ENCODE results near the gene PLPP3.

Gene PLPP3

DNA sequence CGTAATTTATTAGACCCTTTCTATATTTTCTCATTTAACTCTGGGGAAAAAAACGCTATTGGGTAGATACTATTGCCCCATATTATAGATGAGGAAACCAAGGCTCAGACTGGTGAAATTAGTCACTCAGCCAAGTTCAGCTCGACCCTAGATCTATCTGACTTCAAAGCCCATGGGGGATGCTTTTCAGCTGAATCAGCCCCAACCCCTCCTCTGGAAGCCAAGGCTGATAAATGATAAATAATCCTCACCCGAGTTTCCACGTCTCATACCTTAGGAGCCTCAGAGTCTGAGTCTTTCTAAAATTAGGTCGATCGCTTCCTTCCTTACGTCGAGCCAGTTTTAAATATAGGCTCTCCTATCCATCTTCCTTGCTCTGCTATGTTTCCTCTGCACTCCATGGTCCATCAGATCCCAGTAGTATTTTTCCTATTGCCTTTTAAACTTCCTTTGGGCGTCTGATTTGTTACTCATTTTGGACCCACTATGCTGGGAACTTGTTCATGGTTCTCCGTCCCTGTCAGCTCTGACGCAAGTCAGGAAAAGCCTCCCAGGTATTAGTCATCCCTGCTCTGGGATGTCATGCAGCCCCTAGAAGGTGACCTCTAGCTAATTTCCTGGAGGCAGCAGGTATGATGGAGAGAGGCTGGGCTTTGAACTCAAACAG, 122.8 kb downstream of the PLPP3 start:
- DNase-seq: no peak

DNA sequence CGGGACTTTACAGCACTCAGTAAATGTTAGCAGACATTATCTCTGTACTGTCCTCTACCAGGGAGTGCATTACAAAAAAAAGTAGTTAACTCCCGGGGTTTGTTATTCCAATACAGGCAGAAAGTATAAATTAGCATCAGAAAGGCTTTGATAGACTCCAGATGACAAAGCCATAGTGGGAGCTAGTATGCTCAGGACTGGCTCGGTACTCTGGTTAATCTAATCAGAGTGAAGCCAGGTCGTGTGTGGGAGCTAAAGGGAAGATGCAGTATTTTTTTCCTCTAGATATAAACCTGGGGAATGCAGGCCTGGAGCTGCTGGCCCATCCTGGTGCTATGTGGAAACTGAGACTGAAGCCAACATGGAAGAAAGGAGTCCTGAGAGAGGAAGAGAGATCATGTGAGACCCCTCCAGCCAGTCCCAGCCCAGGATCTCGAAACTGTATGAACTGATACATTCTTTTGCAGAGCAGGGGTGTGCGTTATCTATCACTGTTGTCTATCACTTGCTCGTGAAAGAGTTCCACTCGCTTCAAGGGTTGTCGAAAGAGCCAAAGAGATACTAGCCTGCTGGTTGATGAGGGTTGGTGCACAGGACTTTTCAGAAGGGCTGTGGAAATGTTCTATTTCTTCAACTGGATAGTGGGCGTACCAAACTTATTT, 125.8 kb downstream of the PLPP3 start:
- DNase-seq: no peak

DNA sequence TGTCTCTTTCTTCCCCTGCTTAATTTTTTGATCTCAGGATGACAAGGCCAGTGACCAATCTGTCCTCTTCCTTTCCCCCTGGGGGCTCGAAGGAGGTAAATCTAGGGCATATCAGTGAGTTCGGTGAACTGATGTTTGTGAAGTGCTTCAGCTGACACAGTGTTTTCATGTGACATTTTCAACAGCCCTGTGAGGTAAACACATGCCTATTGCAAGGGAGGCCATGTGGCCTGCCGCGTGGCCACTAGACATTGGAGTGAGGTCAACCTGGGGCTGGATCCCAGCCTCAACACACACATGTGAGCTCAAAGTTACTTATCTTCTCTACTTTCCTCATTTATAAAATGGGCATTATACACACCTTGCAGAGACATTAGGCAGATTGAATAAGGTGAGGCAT, 126.3 kb downstream of the PLPP3 start:
- DNase-seq: no peak

DNA sequence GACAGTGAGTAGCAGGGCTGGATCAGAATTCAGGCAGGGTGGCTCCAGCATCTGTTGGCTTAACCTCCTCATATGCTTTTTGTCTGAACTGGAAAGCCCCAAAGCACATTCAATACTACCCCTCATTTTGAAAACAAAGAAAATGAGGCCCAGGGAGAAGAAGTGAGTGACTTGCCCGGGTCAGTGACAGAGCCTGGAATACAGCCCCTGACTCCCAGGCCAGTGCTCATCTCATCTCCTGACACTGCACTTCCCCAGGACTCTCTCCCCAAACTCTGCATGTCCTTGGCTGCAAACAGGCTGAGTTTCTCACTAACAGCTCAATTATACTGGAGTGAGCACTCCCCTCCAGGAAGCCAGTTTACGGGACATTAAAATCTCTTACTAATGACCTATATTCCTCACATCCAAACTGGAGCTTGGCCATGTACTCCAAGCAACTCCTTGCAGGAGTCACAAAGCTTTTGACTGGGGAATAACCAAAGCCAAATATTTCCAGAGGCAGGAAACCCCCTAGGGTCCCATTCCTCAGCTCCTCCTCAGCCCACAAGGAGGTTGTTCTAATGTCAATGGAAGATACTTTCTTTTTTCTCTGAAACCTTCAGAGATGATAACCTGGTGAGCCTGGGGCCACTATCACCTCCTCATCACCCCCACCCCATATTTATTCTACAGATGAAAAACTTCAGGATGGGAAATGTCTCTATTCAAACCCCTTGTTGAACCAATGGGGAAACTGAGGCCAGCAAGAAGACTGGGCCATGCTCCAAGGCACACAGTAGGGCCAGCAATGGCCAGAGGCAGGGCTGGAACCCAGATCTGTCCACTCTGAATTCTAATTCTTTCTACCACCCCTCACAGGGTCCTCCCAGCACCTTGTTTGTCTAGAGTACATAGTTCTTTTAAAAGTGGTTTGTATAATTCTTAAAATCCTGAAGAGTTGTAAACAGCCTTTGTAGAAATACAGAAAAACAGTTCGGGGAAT, 127.0 kb downstream of the PLPP3 start:
- no peak for DNase-seq

DNA sequence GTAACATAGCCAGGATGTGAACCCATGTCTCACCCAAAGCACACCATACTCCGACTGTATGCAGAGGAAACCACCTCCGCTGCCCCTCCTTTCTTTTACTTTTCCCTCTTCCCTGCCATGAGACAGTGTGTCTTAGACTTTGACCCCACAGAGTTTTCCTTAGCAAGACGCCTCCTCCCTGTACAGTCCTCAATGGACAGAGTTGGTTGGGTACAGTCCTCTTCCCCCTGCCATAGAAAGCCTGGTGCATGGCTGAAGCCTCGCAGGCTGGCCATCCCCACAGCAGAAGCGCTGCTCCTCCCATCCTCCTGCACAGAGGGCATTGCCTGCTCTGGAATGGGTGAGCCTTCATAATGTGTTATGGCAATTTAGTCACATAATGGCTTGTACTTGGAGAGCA, 127.9 kb downstream of the PLPP3 start:
- DNase-seq: no peak

GRCh38 chr1:56450004-56450666, 129.2 kb downstream of the PLPP3 start:
- DNase-seq: no peak

DNA sequence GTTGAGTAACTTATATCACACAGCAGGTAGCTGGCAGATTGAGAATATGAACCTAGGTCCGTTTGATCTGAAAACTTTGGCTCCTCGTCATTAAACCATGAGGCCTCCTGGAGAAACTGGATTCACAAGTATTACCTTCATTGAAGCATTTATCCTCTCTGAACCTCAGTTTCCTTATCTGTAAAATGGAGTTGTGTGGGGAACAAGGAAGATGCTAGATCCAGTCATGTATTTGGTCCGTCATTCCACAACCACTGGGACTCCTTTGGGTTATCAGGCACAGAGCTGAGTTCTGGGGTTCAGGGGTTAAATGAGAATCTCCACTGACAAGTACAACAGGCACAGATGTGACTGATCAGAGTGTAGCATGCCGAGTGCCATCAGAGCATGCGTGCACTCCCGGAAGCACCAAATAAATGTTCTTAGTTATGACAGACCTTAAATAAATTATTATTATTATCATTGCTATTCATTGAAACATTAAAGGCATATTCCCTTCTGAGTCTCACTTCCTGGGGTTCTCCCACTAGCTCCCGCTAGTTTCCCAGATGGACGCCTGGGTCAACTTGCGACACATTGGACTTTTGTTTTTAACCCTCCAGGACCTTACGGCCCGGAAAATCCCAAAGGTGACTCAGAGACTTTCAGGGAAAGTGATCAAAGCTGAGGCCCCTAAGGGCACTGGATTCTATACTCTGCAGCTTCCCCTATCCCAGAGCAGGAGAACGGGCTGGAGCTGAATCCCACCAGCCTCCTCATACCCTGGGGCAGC, 130.6 kb downstream of the PLPP3 start:
- DNase-seq: no peak

DNA sequence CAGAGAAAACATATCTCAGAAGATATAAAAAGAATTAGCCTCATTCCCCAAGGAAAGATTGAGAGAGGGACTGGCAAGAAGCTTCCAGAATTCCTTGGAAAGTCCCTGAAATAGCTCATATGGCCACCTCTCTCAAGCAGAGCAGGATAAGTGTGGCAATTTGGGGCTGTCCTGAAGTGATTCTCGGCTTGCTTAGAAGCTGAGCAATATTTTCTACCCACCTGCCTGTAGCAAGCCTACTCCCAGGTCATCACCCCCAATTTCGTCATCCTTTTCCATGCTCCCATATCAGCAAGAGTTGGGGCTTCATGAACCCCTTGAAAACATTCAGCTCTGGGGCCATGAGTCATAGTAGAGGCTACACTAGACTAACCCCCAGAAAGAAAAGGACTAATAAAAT, 131.5 kb downstream of the PLPP3 start:
- no peak for DNase-seq

- DNase-seq: no peak
Observed at GRCh38 chr1:56446531-56447098, 132.7 kb downstream of the PLPP3 start.

DNA sequence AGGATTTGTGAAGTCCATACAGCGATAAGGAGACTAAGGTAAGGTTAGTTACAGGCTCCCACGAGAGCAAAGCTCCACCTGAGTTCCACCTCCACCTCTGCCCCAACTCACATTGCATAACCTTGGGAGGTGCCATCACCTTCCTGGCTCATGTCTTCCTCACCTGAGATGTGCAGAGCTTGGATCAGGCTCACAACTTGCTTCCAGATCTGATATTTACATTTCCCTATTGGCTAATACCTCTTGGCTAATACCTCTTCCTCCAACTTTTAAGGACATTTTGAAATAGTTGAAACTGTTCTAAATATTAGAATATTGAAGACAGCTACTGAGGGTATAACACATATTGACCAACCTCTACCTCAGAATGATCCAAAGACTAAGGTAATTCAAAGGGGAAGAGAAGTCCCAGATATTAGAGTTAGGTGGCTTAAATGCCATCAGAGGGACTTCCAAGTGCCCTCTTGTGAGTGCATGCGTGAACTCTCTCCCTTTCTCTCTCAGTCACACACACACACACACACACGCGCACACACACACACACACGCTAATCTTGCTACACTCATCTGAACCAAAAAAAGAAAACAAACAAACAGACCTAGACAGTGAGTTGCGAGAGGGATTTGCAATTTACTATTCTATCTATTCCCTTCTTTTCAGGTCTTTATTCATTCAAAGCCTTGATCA, 134.3 kb downstream of the PLPP3 start:
- DNase-seq: no peak
